NB4 (cell line): ENCODE results near the gene RASGEF1B.

Source experiments
- CTCF ChIP-seq: IDR thresholded peaks from one replicate; pipeline ENCODE4 v1.5.1; 2012; ENCODE audit warnings: low read depth, low read length
- MAX ChIP-seq: IDR thresholded peaks from 2 replicates; pipeline ENCODE4 v1.6.1; 2011; ENCODE audit warnings: low read depth, low read length

GRCh38 chr4:81389720-81390119 is 82.0 kb downstream of the RASGEF1B start:
- no peak for TF ChIP-seq CTCF
- no peak for TF ChIP-seq MAX
